Calu3 (cell line): ENCODE results near the gene PLK5. TPM values are rescaled to one million over a fixed set of nuclear protein-coding genes. Genes with fewer than 3 reads are reported as not detected.

Experiments used
- BruUV-seq: library from RNA; stranded (reverse); fragments of 400-500 nt; replicated peaks from 2 replicates; lab custom pipeline; 2021; lab: Mats Ljungman, UMichigan
- CTCF ChIA-PET: fragments of 300-600 bp; sonication (Branson Sonifier 250); formaldehyde crosslinking; loops from one replicate; lab custom pipeline; 2022; ENCODE audit warnings: antibody characterized with exemption; lab: Charles Lee
- DNase-seq: peaks from one replicate; pipeline ENCODE4 v3.0.0; 2022
- H3K27ac Mint-ChIP-seq: one replicate; pipeline ENCODE4 v1.8.0; 2022; ENCODE audit warnings: mixed read lengths; ENCODE audit not compliant: unreplicated experiment
- H3K27me3 Mint-ChIP-seq: one replicate; pipeline ENCODE4 v1.8.0; 2022; ENCODE audit warnings: mixed read lengths; ENCODE audit not compliant: unreplicated experiment
- H3K36me3 Mint-ChIP-seq: one replicate; pipeline ENCODE4 v1.8.0; 2022; ENCODE audit warnings: mild to moderate bottlenecking, moderate library complexity, mixed read lengths; ENCODE audit not compliant: insufficient read depth, unreplicated experiment
- H3K4me1 Mint-ChIP-seq: one replicate; pipeline ENCODE4 v1.8.0; 2022; ENCODE audit warnings: mild to moderate bottlenecking, low read depth, mixed read lengths; ENCODE audit not compliant: unreplicated experiment
- H3K4me3 Mint-ChIP-seq: one replicate; pipeline ENCODE4 v1.8.0; 2022; ENCODE audit warnings: mild to moderate bottlenecking, low read depth, moderate library complexity, mixed read lengths; ENCODE audit not compliant: unreplicated experiment
- H3K9me3 Mint-ChIP-seq: one replicate; pipeline ENCODE4 v1.8.0; 2022; ENCODE audit warnings: low read depth, mixed read lengths; ENCODE audit not compliant: unreplicated experiment
- CTCF ChIP-seq: fragments of 200-600 bp; IDR thresholded peaks from one replicate; pipeline ENCODE4 v1.8.0; 2022; ENCODE audit warnings: antibody characterized with exemption; ENCODE audit not compliant: unreplicated experiment
- intact Hi-C: fragments of 100-400 bp; cut with micrococcal nuclease; formaldehyde crosslinking; loops from one replicate; pipeline ENCODE4 v1.10.0; 2022; ENCODE audit not compliant: unreplicated experiment
- total RNA-seq: library from RNA; stranded (reverse); gene quantifications from 2 replicates; pipeline ENCODE4 v1.2.3, GENCODE V29; 2022

The PLK5 gene
- total RNA-seq, 1 experiment from 2014 or later = not detected

- no peak overlapping the region for H3K4me3 Mint-ChIP-seq
- no TSS peak for BruUV-seq
- CTCF ChIA-PET = interaction anchor here (0.6 kb wide), 1 partner anchor 275 kb away, joined by 4 read pairs; no protein-coding TSS in a partner anchor
- no peaks in the 10 kb centered on the region for H3K36me3 Mint-ChIP-seq
- H3K27ac Mint-ChIP-seq = no peak overlapping the region
- no peak for DNase-seq
- no peaks in the 10 kb centered on the region for H3K27me3 Mint-ChIP-seq
- H3K4me1 Mint-ChIP-seq = no peaks in the 10 kb centered on the region
- TF ChIP-seq CTCF = no peak
- H3K9me3 Mint-ChIP-seq = no peaks in the 10 kb centered on the region
- intact Hi-C loops = no loop called here
Observed at GRCh38 chr19:1551068-1552040, 27.5 kb downstream of the PLK5 start.

GRCh38 chr19:1553415-1553814 is 29.5 kb downstream of the PLK5 start:
- H3K36me3 Mint-ChIP-seq = no peaks in the 10 kb centered on the region
- H3K27me3 Mint-ChIP-seq = no peaks in the 10 kb centered on the region
- TF ChIP-seq CTCF = no peak
- BruUV-seq = no TSS peak
- intact Hi-C loops = no loop called here
- no peak overlapping the region for H3K27ac Mint-ChIP-seq
- CTCF ChIA-PET = no interaction called here
- DNase-seq = no peak
- H3K4me1 Mint-ChIP-seq = no peaks in the 10 kb centered on the region
- H3K4me3 Mint-ChIP-seq = no peak overlapping the region
- no peaks in the 10 kb centered on the region for H3K9me3 Mint-ChIP-seq

- no peak for TF ChIP-seq CTCF
- intact Hi-C loops = no loop called here
- Mint-ChIP-seq H3K4me1 (no peaks in the 10 kb centered on the region), H3K36me3 (no peaks in the 10 kb centered on the region), H3K4me3 (no peak overlapping the region), H3K9me3 (no peaks in the 10 kb centered on the region), H3K27me3 (no peaks in the 10 kb centered on the region), H3K27ac (no peak overlapping the region)
- no peak for DNase-seq
- CTCF ChIA-PET = no interaction called here
- BruUV-seq = no TSS peak
Observed at GRCh38 chr19:1554968-1555367, 31.1 kb downstream of the PLK5 start.

DNA sequence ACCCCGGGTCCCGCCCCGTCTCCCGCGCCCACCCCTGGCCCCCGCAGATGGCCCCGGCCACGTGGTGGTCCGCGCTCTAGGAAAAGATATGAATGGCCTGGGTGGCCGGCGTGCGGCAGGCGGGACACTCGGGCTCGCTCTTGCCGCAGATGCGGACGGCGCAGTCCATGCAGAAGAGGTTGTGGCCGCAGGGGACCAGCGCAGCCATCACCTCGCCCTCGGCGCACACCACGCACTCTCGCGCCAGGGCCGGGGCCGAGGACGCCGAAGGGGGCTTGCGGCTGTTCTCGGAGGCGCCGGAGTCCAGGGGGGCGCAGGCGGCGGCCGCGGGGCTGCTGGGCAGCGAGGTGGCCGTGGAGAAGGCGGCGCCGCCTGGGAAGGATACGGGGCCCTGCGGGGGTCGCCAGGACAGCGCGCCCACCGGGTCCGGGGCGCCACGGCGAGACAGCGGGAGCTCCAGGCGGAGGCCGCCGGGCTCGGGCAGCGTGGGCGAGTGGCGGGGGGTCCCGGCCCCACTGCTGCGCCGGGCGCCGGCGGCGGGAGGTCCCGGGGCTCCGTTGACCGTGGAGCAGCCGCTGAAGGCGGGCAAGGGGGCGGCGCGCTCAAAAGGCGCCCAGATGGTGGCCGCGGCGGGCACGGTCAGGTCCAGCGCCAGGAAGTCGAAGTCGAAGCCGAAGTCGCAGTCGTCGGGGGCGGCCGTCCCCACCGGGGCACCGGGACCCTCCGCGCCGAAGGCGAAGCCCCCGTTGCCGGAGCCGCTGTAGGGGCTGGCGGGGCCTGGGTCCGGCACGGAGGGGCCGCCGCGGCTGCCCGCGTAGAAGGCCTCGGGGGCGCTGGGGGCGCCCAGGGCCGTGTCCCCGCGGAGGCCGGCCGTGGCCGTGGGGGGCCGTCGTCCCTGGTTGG is 31.9 kb downstream of the PLK5 start:
- intact Hi-C loops = no loop called here
- BruUV-seq = no TSS peak
- CTCF ChIA-PET = no interaction called here
- no peaks in the 10 kb centered on the region for H3K27me3 Mint-ChIP-seq
- no peaks in the 10 kb centered on the region for H3K36me3 Mint-ChIP-seq
- no peak for DNase-seq
- H3K4me1 Mint-ChIP-seq = no peaks in the 10 kb centered on the region
- H3K4me3 Mint-ChIP-seq = no peak overlapping the region
- TF ChIP-seq CTCF = no peak
- no peak overlapping the region for H3K27ac Mint-ChIP-seq
- no peaks in the 10 kb centered on the region for H3K9me3 Mint-ChIP-seq
